HS-27A (cell line): Measurements from ENCODE around the gene TDP1.

Experiments used
- DNase-seq: peaks from one replicate; pipeline ENCODE4 v3.0.0-alpha.2; 2012; ENCODE audit warnings: low read depth, missing footprints

TDP1 gene

GRCh38 chr14:89941830-89942377 lies 13.8 kb upstream of the TDP1 start:
- DNase-seq = no peak

GRCh38 chr14:89947344-89947743 lies 8.4 kb upstream of the TDP1 start:
- DNase-seq = no peak

- no peak for DNase-seq
Measured at GRCh38 chr14:89952576-89952975, 3.2 kb upstream of the TDP1 start.

GRCh38 chr14:89953602-89954001 lies 2.1 kb upstream of the TDP1 start:
- DNase-seq = no peak

GRCh38 chr14:89954070-89955021 lies 1.4 kb upstream of the TDP1 start, which contains the start of gene EFCAB11:
Gene EFCAB11 (minus strand): TSS chr14:89954730. CDS start chr14:89954660, 70 bp downstream.
- peak; percentile 97 for DNase-seq

GRCh38 chr14:89955022-89955744 lies 544 bp upstream of the TDP1 start:
- no peak for DNase-seq

GRCh38 chr14:89956661-89957009 lies 908 bp downstream of the TDP1 start:
- no peak for DNase-seq

- no peak for DNase-seq
Measured at GRCh38 chr14:89957376-89957775, 1.6 kb downstream of the TDP1 start.

- DNase-seq = no peak
Measured at GRCh38 chr14:89957791-89958190, 2.1 kb downstream of the TDP1 start.

- DNase-seq = no peak
Measured at GRCh38 chr14:89958966-89959365, 3.2 kb downstream of the TDP1 start.

- DNase-seq = no peak
Measured at GRCh38 chr14:89959853-89960445, 4.2 kb downstream of the TDP1 start.

GRCh38 chr14:89960914-89961313 lies 5.2 kb downstream of the TDP1 start:
- DNase-seq = no peak

- DNase-seq = no peak
Measured at GRCh38 chr14:89963288-89963978, 7.7 kb downstream of the TDP1 start.

- no peak for DNase-seq
Measured at GRCh38 chr14:89965839-89966238, 10.1 kb downstream of the TDP1 start.

GRCh38 chr14:89973234-89973823 lies 17.6 kb downstream of the TDP1 start:
- no peak for DNase-seq

GRCh38 chr14:89977668-89978067 lies 21.9 kb downstream of the TDP1 start:
- DNase-seq = no peak

GRCh38 chr14:89978656-89979055 lies 22.9 kb downstream of the TDP1 start:
- DNase-seq = no peak

- no peak for DNase-seq
Measured at GRCh38 chr14:89983375-89983774, 27.6 kb downstream of the TDP1 start.

GRCh38 chr14:89986462-89987160 lies 30.9 kb downstream of the TDP1 start:
- no peak for DNase-seq

GRCh38 chr14:89987161-89987475 lies 31.4 kb downstream of the TDP1 start:
- DNase-seq = no peak

- DNase-seq = no peak
Measured at GRCh38 chr14:89988787-89989186, 33.1 kb downstream of the TDP1 start.
